ENCODE data around the gene PTPRN.

The PTPRN gene

GRCh38 chr2:219248845-219249202 lies 60.4 kb downstream of the PTPRN start:
- Histone ChIP-seq H3K9ac (ENCODE audit: low read length in 5 of 5) (peak overlapping the region in 2 of 5 donors; percentile 9 to 28), H3K9me3 (ENCODE audit: control insufficient read depth in 5 of 5, low read length in 5 of 5) (no peaks in the 10 kb centered on the region), H3K36me3 (ENCODE audit: control insufficient read depth in 5 of 5, insufficient read depth in 5 of 5, low read length in 5 of 5) (peaks cover 0 to 38% (median 15%) of the 10 kb centered on the region in 5 donors), H3K27ac (ENCODE audit: low read depth, low read length) (peak overlapping the region; percentile 58), H3K4me1 (ENCODE audit: control insufficient read depth in 5 of 5, insufficient read depth in 5 of 5, low read length in 5 of 5) (peaks cover 9 to 74% (median 58%) of the 10 kb centered on the region in 5 donors), H3K4me3 (ENCODE audit: low read depth in 1 of 5, low read length in 5 of 5) (no peak overlapping the region), H3K27me3 (ENCODE audit: control insufficient read depth in 5 of 5, insufficient read depth in 4 of 5, low read length in 5 of 5) (peaks cover 0 to 13% (median 11%) of the 10 kb centered on the region in 5 donors)

- Histone ChIP-seq H3K27me3 (ENCODE audit: control insufficient read depth in 5 of 5, insufficient read depth in 4 of 5, low read length in 5 of 5) (peaks cover 0 to 6% (median 4%) of the 10 kb centered on the region in 5 donors), H3K9ac (ENCODE audit: low read length in 5 of 5) (no peak overlapping the region), H3K4me1 (ENCODE audit: control insufficient read depth in 5 of 5, insufficient read depth in 5 of 5, low read length in 5 of 5) (peaks cover 9 to 65% (median 52%) of the 10 kb centered on the region in 5 donors), H3K9me3 (ENCODE audit: control insufficient read depth in 5 of 5, low read length in 5 of 5) (no peaks in the 10 kb centered on the region), H3K4me3 (ENCODE audit: low read depth in 1 of 5, low read length in 5 of 5) (no peak overlapping the region), H3K27ac (ENCODE audit: low read depth, low read length) (no peak overlapping the region), H3K36me3 (ENCODE audit: control insufficient read depth in 5 of 5, insufficient read depth in 5 of 5, low read length in 5 of 5) (peaks cover 0 to 38% (median 15%) of the 10 kb centered on the region in 5 donors)
These were observed 61.2 kb downstream of the PTPRN start for GRCh38 chr2:219247678-219248642.

- Histone ChIP-seq H3K9ac (ENCODE audit: low read length in 5 of 5) (peak overlapping the region in 1 of 5 donors; percentile 68), H3K4me3 (ENCODE audit: low read depth in 1 of 5, low read length in 5 of 5) (no peak overlapping the region), H3K4me1 (ENCODE audit: control insufficient read depth in 5 of 5, insufficient read depth in 5 of 5, low read length in 5 of 5) (peaks cover 9 to 64% (median 52%) of the 10 kb centered on the region in 5 donors), H3K27ac (ENCODE audit: low read depth, low read length) (no peak overlapping the region), H3K9me3 (ENCODE audit: control insufficient read depth in 5 of 5, low read length in 5 of 5) (no peaks in the 10 kb centered on the region), H3K36me3 (ENCODE audit: control insufficient read depth in 5 of 5, insufficient read depth in 5 of 5, low read length in 5 of 5) (peaks cover 0 to 38% (median 15%) of the 10 kb centered on the region in 5 donors), H3K27me3 (ENCODE audit: control insufficient read depth in 5 of 5, insufficient read depth in 4 of 5, low read length in 5 of 5) (no peaks in the 10 kb centered on the region)
These were observed 62.6 kb downstream of the PTPRN start for GRCh38 chr2:219246559-219246958.

GRCh38 chr2:219245899-219246230 lies 63.3 kb downstream of the PTPRN start:
- H3K9ac ChIP-seq (ENCODE audit: low read length in 5 of 5): peak overlapping the region; percentile 68 to 93 (median 92)
- peak overlapping the region; percentile 84 to 98 (median 92) for H3K4me3 ChIP-seq (ENCODE audit: low read depth in 1 of 5, low read length in 5 of 5)
- peak overlapping the region; percentile 83 for H3K27ac ChIP-seq (ENCODE audit: low read depth, low read length)
- no peaks in the 10 kb centered on the region for H3K9me3 ChIP-seq (ENCODE audit: control insufficient read depth in 5 of 5, low read length in 5 of 5)
- H3K27me3 ChIP-seq (ENCODE audit: control insufficient read depth in 5 of 5, insufficient read depth in 4 of 5, low read length in 5 of 5): no peaks in the 10 kb centered on the region
- H3K36me3 ChIP-seq (ENCODE audit: control insufficient read depth in 5 of 5, insufficient read depth in 5 of 5, low read length in 5 of 5): peaks cover 0 to 35% (median 15%) of the 10 kb centered on the region in 5 donors
- peaks cover 9 to 64% (median 52%) of the 10 kb centered on the region in 5 donors for H3K4me1 ChIP-seq (ENCODE audit: control insufficient read depth in 5 of 5, insufficient read depth in 5 of 5, low read length in 5 of 5)

- Histone ChIP-seq H3K27me3 (ENCODE audit: control insufficient read depth in 5 of 5, insufficient read depth in 4 of 5, low read length in 5 of 5) (no peaks in the 10 kb centered on the region), H3K9ac (ENCODE audit: low read length in 5 of 5) (peak within 1 kb of the TSS; percentile 68 to 93 (median 92)), H3K4me1 (ENCODE audit: control insufficient read depth in 5 of 5, insufficient read depth in 5 of 5, low read length in 5 of 5) (peaks cover 9 to 61% (median 50%) of the 10 kb centered on the region in 5 donors), H3K27ac (ENCODE audit: low read depth, low read length) (peak within 1 kb of the TSS; percentile 83), H3K4me3 (ENCODE audit: low read depth in 1 of 5, low read length in 5 of 5) (peak within 1 kb of the TSS; percentile 84 to 98 (median 92)), H3K36me3 (ENCODE audit: control insufficient read depth in 5 of 5, insufficient read depth in 5 of 5, low read length in 5 of 5) (peaks cover 0 to 30% (median 13%) of the 10 kb centered on the region in 5 donors), H3K9me3 (ENCODE audit: control insufficient read depth in 5 of 5, low read length in 5 of 5) (no peaks in the 10 kb centered on the region)
These were observed 63.9 kb downstream of the PTPRN start, which contains the start of the genes GLB1L and STK16 for GRCh38 chr2:219245148-219245898. TSS of gene GLB1L (minus strand) at chr2:219245444. CDS start at chr2:219243573, 1,871 bp downstream. TSS of gene STK16 (plus strand) at chr2:219245479. CDS start at chr2:219246000, 521 bp downstream.

DNA sequence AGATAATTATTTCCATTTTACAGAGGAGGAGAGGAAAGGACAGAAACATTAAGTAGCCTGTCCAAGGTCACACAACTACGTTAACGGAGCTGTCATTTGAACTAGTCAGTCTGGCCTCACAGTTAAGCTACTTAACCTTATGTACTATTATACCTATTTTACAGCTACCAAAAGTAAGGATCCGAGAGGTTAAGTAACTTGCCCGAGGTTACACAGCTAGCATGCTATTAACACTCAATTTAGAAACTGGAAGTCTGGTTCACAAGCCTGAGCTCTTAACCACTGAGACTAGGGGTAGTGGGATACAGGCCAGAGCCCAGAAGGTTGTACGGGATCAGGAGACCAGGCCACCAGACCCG lies 64.4 kb downstream of the PTPRN start:
- H3K27ac ChIP-seq (ENCODE audit: low read depth, low read length): peak overlapping the region; percentile 83
- H3K36me3 ChIP-seq (ENCODE audit: control insufficient read depth in 5 of 5, insufficient read depth in 5 of 5, low read length in 5 of 5): peaks cover 0 to 33% (median 16%) of the 10 kb centered on the region in 5 donors
- peak overlapping the region in 4 of 5 donors; percentile 89 to 93 (median 92) for H3K9ac ChIP-seq (ENCODE audit: low read length in 5 of 5)
- H3K9me3 ChIP-seq (ENCODE audit: control insufficient read depth in 5 of 5, low read length in 5 of 5): no peaks in the 10 kb centered on the region
- no peaks in the 10 kb centered on the region for H3K27me3 ChIP-seq (ENCODE audit: control insufficient read depth in 5 of 5, insufficient read depth in 4 of 5, low read length in 5 of 5)
- H3K4me1 ChIP-seq (ENCODE audit: control insufficient read depth in 5 of 5, insufficient read depth in 5 of 5, low read length in 5 of 5): peaks cover 7 to 55% (median 44%) of the 10 kb centered on the region in 5 donors
- peak overlapping the region; percentile 84 to 98 (median 92) for H3K4me3 ChIP-seq (ENCODE audit: low read depth in 1 of 5, low read length in 5 of 5)

- Histone ChIP-seq H3K4me1 (ENCODE audit: control insufficient read depth in 5 of 5, insufficient read depth in 5 of 5, low read length in 5 of 5) (peaks cover 2 to 45% (median 33%) of the 10 kb centered on the region in 5 donors), H3K27me3 (ENCODE audit: control insufficient read depth in 5 of 5, insufficient read depth in 4 of 5, low read length in 5 of 5) (no peaks in the 10 kb centered on the region), H3K36me3 (ENCODE audit: control insufficient read depth in 5 of 5, insufficient read depth in 5 of 5, low read length in 5 of 5) (peaks cover 0 to 35% (median 25%) of the 10 kb centered on the region in 5 donors), H3K9me3 (ENCODE audit: control insufficient read depth in 5 of 5, low read length in 5 of 5) (no peaks in the 10 kb centered on the region), H3K27ac (ENCODE audit: low read depth, low read length) (no peak overlapping the region), H3K4me3 (ENCODE audit: low read depth in 1 of 5, low read length in 5 of 5) (peak overlapping the region; percentile 37 to 69 (median 59)), H3K9ac (ENCODE audit: low read length in 5 of 5) (peak overlapping the region in 2 of 5 donors; percentile 32 to 54)
These were observed 65.9 kb downstream of the PTPRN start for GRCh38 chr2:219243291-219243761.

Measured in subcutaneous abdominal adipose tissue (tissue), 5 donors.